SK-MEL-5 (cell line): ENCODE measurements around the gene MAP4. TPM values are rescaled to one million over a fixed set of nuclear protein-coding genes. Genes with fewer than 3 reads are reported as not detected.
A peak's percentile ranks its signal among the peaks of the same experiment; 100 is the strongest.
"Not testable (repeated sequence)": the region's sequence is repeated elsewhere in the genome, so short reads cannot be mapped to it uniquely, and the experiment has no call there.

Source experiments
- DNase-seq: peaks from one replicate; pipeline ENCODE4 v3.0.0-alpha.2; 2016; ENCODE audit warnings: low read depth, low spot score
- in situ Hi-C: cut with HindIII; loops from 2 replicates; pipeline ENCODE4 v1.10.0; 2016; ENCODE audit warnings: low sequenced_read_pairs, high pct_unique_total_duplicates, low pct_unique_long_range_greater_than_20kb
- polyA plus RNA-seq, 2 experiments: library from polyadenylated mRNA; depleted of rRNA; stranded (reverse); fragments of >200 nt; gene quantifications; 2 replicates each; pipeline ENCODE4 v1.2.3, GENCODE V29; 2015
- total RNA-seq: library from RNA; depleted of rRNA; stranded (reverse); fragments of >200 nt; shearing (Covaris generic); gene quantifications from 2 replicates; pipeline ENCODE4 v1.2.3, GENCODE V29; 2014; rRNA removed

The MAP4 gene
- total RNA-seq: 55.3 and 61.9 TPM in 2 replicates
- polyA plus RNA-seq (2015; cell fraction: cytosol; rRNA removed): 154 and 219 TPM in 2 replicates
- 138 and 148 TPM in 2 replicates for polyA plus RNA-seq (2015; cell fraction: nucleus; rRNA removed)

- DNase-seq: peak; percentile 42
- in situ Hi-C loops: no loop called here
Measured at GRCh38 chr3:48016301-48016973, at the start of gene MAP4. Gene MAP4 (minus strand): TSS chr3:48016416. CDS start chr3:47998860, 17,556 bp downstream.

GRCh38 chr3:48065035-48065434 is 48.8 kb upstream of the MAP4 start:
- in situ Hi-C loops: no loop called here
- no peak for DNase-seq

- in situ Hi-C loops: no loop called here
- no peak for DNase-seq
Measured at GRCh38 chr3:48064292-48064829, 48.1 kb upstream of the MAP4 start.

GRCh38 chr3:48061586-48061985 is 45.4 kb upstream of the MAP4 start:
- in situ Hi-C loops, DNase-seq: not testable (repeated sequence)

GRCh38 chr3:48058091-48058490 is 41.9 kb upstream of the MAP4 start:
- DNase-seq: no peak
- in situ Hi-C loops: no loop called here

- in situ Hi-C loops: no loop called here
- DNase-seq: no peak
Measured at GRCh38 chr3:48057521-48057920, 41.3 kb upstream of the MAP4 start.

- in situ Hi-C loops: no loop called here
- no peak for DNase-seq
Measured at GRCh38 chr3:48047841-48048464, 31.7 kb upstream of the MAP4 start.

- in situ Hi-C loops: no loop called here
- no peak for DNase-seq
Measured at GRCh38 chr3:48042071-48042760, 26.0 kb upstream of the MAP4 start.

- DNase-seq: peak; percentile 97
- in situ Hi-C loops: no loop called here
Measured at GRCh38 chr3:48039487-48040190, 23.4 kb upstream of the MAP4 start.

- in situ Hi-C loops: no loop called here
- DNase-seq: peak; percentile 90
Measured at GRCh38 chr3:48038971-48039481, 22.8 kb upstream of the MAP4 start.

- in situ Hi-C loops: no loop called here
- DNase-seq: peak; percentile 94
Measured at GRCh38 chr3:48034000-48034516, 17.8 kb upstream of the MAP4 start.

- no peak for DNase-seq
- in situ Hi-C loops: no loop called here
Measured at GRCh38 chr3:48030188-48030587, 14.0 kb upstream of the MAP4 start.

GRCh38 chr3:48026951-48027908 is 11.0 kb upstream of the MAP4 start:
- DNase-seq: peak; percentile 37
- in situ Hi-C loops: no loop called here

GRCh38 chr3:48026098-48026497 is 9.9 kb upstream of the MAP4 start:
- in situ Hi-C loops: no loop called here
- DNase-seq: no peak

- DNase-seq: peak; percentile 69
- in situ Hi-C loops: no loop called here
Measured at GRCh38 chr3:48024401-48024800, 8.2 kb upstream of the MAP4 start.

- in situ Hi-C loops: no loop called here
- DNase-seq: peak; percentile 91
Measured at GRCh38 chr3:48023377-48023776, 7.2 kb upstream of the MAP4 start.
